ENCODE measurements around the gene PCDHB2.
"Not testable (repeated sequence)": the region's sequence is repeated elsewhere in the genome, so short reads cannot be mapped to it uniquely, and the experiment has no call there.

Gene PCDHB2

GRCh38 chr5:141105350-141105749 lies 10.9 kb downstream of the PCDHB2 start:
- H3K4me2 ChIP-seq (ENCODE audit: insufficient read depth, low read length), result no peak overlapping the region
- H3K27ac ChIP-seq (ENCODE audit: low read length), result no peak overlapping the region
- H2AFZ ChIP-seq (ENCODE audit: low read depth, low read length), result no peak overlapping the region
- H3K27me3 ChIP-seq (ENCODE audit: insufficient read depth, low read length, poor library complexity), result no peaks in the 10 kb centered on the region
- DNase-seq (no peak), ATAC-seq (ENCODE audit: insufficient read depth, low read depth) (no peak)
- H3K36me3 ChIP-seq (ENCODE audit: insufficient read depth, low read length), result no peaks in the 10 kb centered on the region
- no peaks in the 10 kb centered on the region for H3K4me1 ChIP-seq (ENCODE audit: insufficient read depth, low read length)
- H3K9ac ChIP-seq (ENCODE audit: low read depth, low read length), result no peak overlapping the region
- no peak overlapping the region for H3K4me3 ChIP-seq (ENCODE audit: low read depth in 1 of 2, low read length in 2 of 2)
- no peaks in the 10 kb centered on the region for H3K9me3 ChIP-seq (ENCODE audit: insufficient read depth, low read length, severe bottlenecking)
- no peaks in the 10 kb centered on the region for H4K20me1 ChIP-seq (ENCODE audit: insufficient read depth, low read length)
- no peaks in the 10 kb centered on the region for H3K79me2 ChIP-seq (ENCODE audit: insufficient read depth, low read length)
- no peak for TF ChIP-seq CTCF (IDR thresholded peaks at IDR 0.05; ENCODE audit: borderline replicate concordance, extremely low read depth, low read length, poor library complexity, severe bottlenecking)
- no peak for TF ChIP-seq EZH2 (IDR thresholded peaks at IDR 0.05; ENCODE audit: borderline replicate concordance, low read depth, low read length, severe bottlenecking)

DNA sequence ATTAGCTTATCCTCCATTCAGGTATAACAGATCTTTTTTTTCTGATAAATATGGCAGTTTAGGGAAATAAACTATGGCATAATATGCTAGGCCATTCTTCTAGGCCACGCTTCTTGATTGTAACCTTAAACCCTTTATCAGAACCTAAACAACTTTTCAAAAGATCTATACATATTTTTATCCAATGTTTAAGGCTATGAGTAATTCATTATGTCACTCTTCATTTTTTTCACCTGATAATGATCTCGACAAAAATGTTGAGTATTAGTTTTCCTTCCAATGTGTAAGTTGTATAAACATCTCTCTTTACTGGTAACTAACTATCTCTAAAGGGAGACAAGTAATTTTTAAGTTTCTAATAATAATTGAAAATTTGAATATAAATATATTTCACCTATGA lies 24.8 kb downstream of the PCDHB2 start:
- DNase-seq (no peak), ATAC-seq (ENCODE audit: insufficient read depth, low read depth) (no peak)
- no peak overlapping the region for H3K4me2 ChIP-seq (ENCODE audit: insufficient read depth, low read length)

GRCh38 chr5:141121563-141121962 lies 27.1 kb downstream of the PCDHB2 start, which contains the start of gene PCDHB4:
Gene PCDHB4 (plus strand): TSS chr5:141121818. CDS start chr5:141121999, 181 bp downstream.
- no peak within 1 kb of the TSS for H3K4me2 ChIP-seq (ENCODE audit: insufficient read depth, low read length)
- TF ChIP-seq CTCF (IDR thresholded peaks at IDR 0.05; ENCODE audit: borderline replicate concordance, extremely low read depth, low read length, poor library complexity, severe bottlenecking) (no peak), EZH2 (IDR thresholded peaks at IDR 0.05; ENCODE audit: borderline replicate concordance, low read depth, low read length, severe bottlenecking) (no peak)

More for the DNA sequence above, 24.8 kb downstream of the PCDHB2 start:
- Histone ChIP-seq H3K4me3 (ENCODE audit: low read depth in 1 of 2, low read length in 2 of 2) (no peak overlapping the region), H3K9ac (ENCODE audit: low read depth, low read length) (no peak overlapping the region), H3K27me3 (ENCODE audit: insufficient read depth, low read length, poor library complexity) (no peaks in the 10 kb centered on the region), H4K20me1 (ENCODE audit: insufficient read depth, low read length) (no peaks in the 10 kb centered on the region), H3K4me1 (ENCODE audit: insufficient read depth, low read length) (no peaks in the 10 kb centered on the region), H3K27ac (ENCODE audit: low read length) (no peak overlapping the region), H2AFZ (ENCODE audit: low read depth, low read length) (no peak overlapping the region), H3K9me3 (ENCODE audit: insufficient read depth, low read length, severe bottlenecking) (no peaks in the 10 kb centered on the region), H3K79me2 (ENCODE audit: insufficient read depth, low read length) (no peaks in the 10 kb centered on the region), H3K36me3 (ENCODE audit: insufficient read depth, low read length) (no peaks in the 10 kb centered on the region)
- TF ChIP-seq EZH2 (IDR thresholded peaks at IDR 0.05; ENCODE audit: borderline replicate concordance, low read depth, low read length, severe bottlenecking) (no peak), CTCF (IDR thresholded peaks at IDR 0.05; ENCODE audit: borderline replicate concordance, extremely low read depth, low read length, poor library complexity, severe bottlenecking) (no peak)

DNA sequence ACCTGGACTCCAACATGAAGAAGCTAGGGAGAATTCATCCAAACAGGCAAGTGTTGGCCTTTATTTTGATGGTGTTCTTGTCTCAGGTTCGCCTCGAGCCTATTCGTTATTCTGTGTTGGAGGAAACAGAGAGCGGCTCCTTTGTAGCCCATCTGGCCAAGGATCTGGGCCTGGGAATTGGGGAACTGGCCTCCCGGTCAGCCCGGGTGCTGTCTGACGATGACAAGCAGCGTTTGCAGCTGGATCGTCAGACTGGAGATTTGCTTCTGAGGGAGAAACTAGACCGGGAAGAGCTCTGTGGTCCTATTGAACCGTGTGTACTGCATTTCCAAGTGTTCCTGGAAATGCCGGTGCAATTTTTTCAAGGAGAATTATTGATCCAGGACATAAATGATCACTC lies 27.6 kb downstream of the PCDHB2 start:
- Histone ChIP-seq H3K27ac (ENCODE audit: low read length) (no peak overlapping the region), H3K4me1 (ENCODE audit: insufficient read depth, low read length) (no peaks in the 10 kb centered on the region), H4K20me1 (ENCODE audit: insufficient read depth, low read length) (no peaks in the 10 kb centered on the region), H3K79me2 (ENCODE audit: insufficient read depth, low read length) (no peaks in the 10 kb centered on the region), H3K27me3 (ENCODE audit: insufficient read depth, low read length, poor library complexity) (no peaks in the 10 kb centered on the region), H2AFZ (ENCODE audit: low read depth, low read length) (no peak overlapping the region), H3K4me3 (ENCODE audit: low read depth in 1 of 2, low read length in 2 of 2) (no peak overlapping the region), H3K4me2 (ENCODE audit: insufficient read depth, low read length) (no peak overlapping the region), H3K36me3 (ENCODE audit: insufficient read depth, low read length) (no peaks in the 10 kb centered on the region), H3K9ac (ENCODE audit: low read depth, low read length) (no peak overlapping the region), H3K9me3 (ENCODE audit: insufficient read depth, low read length, severe bottlenecking) (no peaks in the 10 kb centered on the region)
- DNase-seq (no peak), ATAC-seq (ENCODE audit: insufficient read depth, low read depth) (no peak)
- TF ChIP-seq EZH2 (IDR thresholded peaks at IDR 0.05; ENCODE audit: borderline replicate concordance, low read depth, low read length, severe bottlenecking), result no peak
- TF ChIP-seq CTCF (IDR thresholded peaks at IDR 0.05; ENCODE audit: borderline replicate concordance, extremely low read depth, low read length, poor library complexity, severe bottlenecking), result no peak

More at GRCh38 chr5:141121563-141121962, 27.1 kb downstream of the PCDHB2 start, which contains the start of gene PCDHB4:
- H3K9ac ChIP-seq (ENCODE audit: low read depth, low read length), result no peak within 1 kb of the TSS
- H3K4me1 ChIP-seq (ENCODE audit: insufficient read depth, low read length), result no peaks in the 10 kb centered on the region
- no peaks in the 10 kb centered on the region for H3K9me3 ChIP-seq (ENCODE audit: insufficient read depth, low read length, severe bottlenecking)
- no peak within 1 kb of the TSS for H3K27ac ChIP-seq (ENCODE audit: low read length)
- H4K20me1 ChIP-seq (ENCODE audit: insufficient read depth, low read length), result no peaks in the 10 kb centered on the region
- H3K27me3 ChIP-seq (ENCODE audit: insufficient read depth, low read length, poor library complexity), result no peaks in the 10 kb centered on the region
- no peak for DNase-seq
- H3K36me3 ChIP-seq (ENCODE audit: insufficient read depth, low read length), result no peaks in the 10 kb centered on the region
- no peak for ATAC-seq (ENCODE audit: insufficient read depth, low read depth)
- no peak within 1 kb of the TSS for H2AFZ ChIP-seq (ENCODE audit: low read depth, low read length)
- H3K4me3 ChIP-seq (ENCODE audit: low read depth in 1 of 2, low read length in 2 of 2), result no peak within 1 kb of the TSS
- H3K79me2 ChIP-seq (ENCODE audit: insufficient read depth, low read length), result no peaks in the 10 kb centered on the region

GRCh38 chr5:141123396-141124135 lies 29.2 kb downstream of the PCDHB2 start:
- not testable (repeated sequence) for H3K27ac ChIP-seq (ENCODE audit: low read length); DNase-seq; ATAC-seq (ENCODE audit: insufficient read depth, low read depth); H3K79me2 ChIP-seq (ENCODE audit: insufficient read depth, low read length); H3K4me3 ChIP-seq (ENCODE audit: low read depth in 1 of 2, low read length in 2 of 2); H3K27me3 ChIP-seq (ENCODE audit: insufficient read depth, low read length, poor library complexity); H3K4me2 ChIP-seq (ENCODE audit: insufficient read depth, low read length); H3K9me3 ChIP-seq (ENCODE audit: insufficient read depth, low read length, severe bottlenecking); H3K4me1 ChIP-seq (ENCODE audit: insufficient read depth, low read length); H3K9ac ChIP-seq (ENCODE audit: low read depth, low read length); H3K36me3 ChIP-seq (ENCODE audit: insufficient read depth, low read length); H4K20me1 ChIP-seq (ENCODE audit: insufficient read depth, low read length); H2AFZ ChIP-seq (ENCODE audit: low read depth, low read length)

Data from DND-41 (cell line).